GM15510 (cell line): Measurements from ENCODE around the gene MDFI.

Experiments
- POLR2A ChIP-seq: IDR thresholded peaks from 3 replicates; pipeline ENCODE4 v1.6.1; 2011; ENCODE audit warnings: borderline replicate concordance; ENCODE audit not compliant: insufficient read length; ENCODE audit errors: extremely low read depth

The MDFI gene

DNA sequence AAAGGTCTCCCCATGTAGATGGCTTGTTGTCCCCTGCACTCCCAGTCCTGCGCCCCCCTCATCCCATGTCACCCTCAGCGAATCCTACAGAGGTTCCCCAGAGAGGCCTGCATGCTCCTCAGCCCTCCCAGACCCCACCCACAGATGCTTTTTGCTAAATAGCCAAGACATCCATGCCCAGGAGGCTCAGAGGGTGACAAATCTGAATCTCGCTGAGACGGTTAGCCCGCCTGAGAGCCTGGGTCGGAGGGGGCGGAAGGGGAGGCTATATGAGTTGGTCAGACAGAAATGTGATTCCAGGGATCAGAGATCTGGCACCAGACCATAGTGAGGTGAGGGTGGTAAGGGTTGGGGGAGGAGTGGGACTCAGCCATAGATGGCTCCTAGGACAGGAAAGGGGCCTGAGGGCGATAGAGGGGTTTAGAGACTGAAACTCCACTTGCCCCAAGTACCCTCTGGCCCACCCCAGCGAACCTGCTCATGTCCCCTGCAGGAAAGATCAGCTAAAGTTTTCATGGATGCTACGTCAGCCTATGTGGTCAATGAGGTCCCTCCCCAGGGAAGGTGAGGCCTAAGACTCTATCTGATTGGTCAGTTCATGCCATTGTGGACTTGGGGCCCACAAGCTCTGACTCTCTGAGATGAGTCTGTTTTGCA is 63.9 kb downstream of the MDFI start:
- no peak for TF ChIP-seq POLR2A

DNA sequence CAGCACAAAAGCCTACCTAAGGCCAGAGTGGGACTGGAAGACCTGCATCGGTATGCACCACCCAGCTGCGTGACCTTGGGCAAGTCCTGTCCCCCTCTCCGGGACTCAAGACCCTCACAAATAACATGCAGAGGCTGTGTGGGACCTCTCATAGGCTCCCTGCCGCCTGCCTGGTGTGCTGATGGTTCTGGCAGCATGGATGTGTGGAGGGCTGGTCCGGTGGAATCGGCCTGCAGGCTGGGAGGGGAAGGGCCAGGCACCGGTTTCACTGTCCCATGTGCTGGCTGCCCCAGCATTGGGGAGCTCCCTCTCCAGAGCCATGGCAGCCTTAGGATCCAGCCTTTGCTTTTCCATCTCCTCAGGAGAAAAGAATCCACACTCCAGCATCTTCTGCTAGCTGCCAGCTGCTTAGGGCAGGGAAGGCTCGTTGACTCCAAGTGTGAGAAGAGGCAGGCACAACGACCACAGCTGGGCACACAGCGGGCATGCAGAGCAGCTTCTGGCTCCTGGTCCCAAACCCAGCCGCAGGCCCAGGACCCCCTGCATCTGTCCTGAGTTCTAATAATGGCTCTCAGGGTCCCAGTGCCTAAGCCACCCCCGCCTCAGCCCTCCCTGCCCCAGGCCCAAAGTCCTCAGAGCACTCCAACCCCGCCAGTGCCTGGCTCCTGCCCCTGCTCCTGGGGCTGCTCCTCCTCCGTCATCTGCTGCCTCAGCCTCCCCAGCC is 64.7 kb downstream of the MDFI start:
- TF ChIP-seq POLR2A: no peak
